ENCODE measurements around the gene HSF2BP.
"Not testable (repeated sequence)": the region's sequence is repeated elsewhere in the genome, so short reads cannot be mapped to it uniquely, and the experiment has no call there.

Gene HSF2BP

DNA sequence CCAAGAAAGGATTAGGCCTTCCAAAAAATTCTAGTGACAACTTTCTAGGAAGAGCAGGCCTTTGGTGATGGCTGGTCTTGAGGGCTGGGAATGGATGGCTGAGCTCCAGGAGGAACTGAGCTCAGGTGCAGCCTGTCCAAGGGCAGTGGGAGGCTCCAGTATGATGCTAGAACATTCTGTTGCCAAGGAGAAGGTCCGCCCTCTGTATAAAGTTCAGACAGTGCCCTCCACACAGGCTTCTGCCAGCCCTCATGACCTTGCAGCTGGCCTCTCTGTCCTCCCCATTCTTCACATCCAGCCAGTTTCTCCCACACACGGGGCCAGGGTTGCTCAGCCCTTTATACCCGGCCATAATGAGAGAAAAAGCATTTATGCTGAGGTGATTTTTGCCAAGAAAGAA is 146.3 kb downstream of the HSF2BP start:
- DNase-seq, result not testable (repeated sequence)

- DNase-seq, result not testable (repeated sequence)
Measured at GRCh38 chr21:43511209-43511608, 148.1 kb downstream of the HSF2BP start.

GRCh38 chr21:43510669-43511068 is 148.6 kb downstream of the HSF2BP start:
- DNase-seq, result not testable (repeated sequence)

DNA sequence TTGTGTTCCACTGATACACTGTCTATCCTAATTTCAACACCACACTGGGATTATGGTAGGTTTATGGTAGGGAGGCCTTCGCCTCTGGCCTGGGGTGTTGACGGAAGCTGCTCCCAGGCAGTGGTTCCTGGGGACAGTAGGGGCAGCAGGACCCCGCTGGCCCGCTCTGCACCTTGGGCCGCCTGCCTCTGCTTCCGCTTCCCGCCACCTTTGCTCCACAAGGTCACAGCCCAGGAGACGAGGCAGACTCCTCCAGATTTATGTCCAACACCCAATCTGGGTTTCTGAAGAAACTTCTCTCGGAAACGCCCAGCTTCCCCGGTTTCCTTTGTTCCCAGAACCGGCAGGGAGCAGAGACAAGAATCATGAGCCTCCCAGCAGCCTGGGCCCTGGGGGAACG is 155.4 kb downstream of the HSF2BP start:
- not testable (repeated sequence) for DNase-seq

GRCh38 chr21:43503075-43503750 is 156.1 kb downstream of the HSF2BP start:
- DNase-seq, result not testable (repeated sequence)

DNA sequence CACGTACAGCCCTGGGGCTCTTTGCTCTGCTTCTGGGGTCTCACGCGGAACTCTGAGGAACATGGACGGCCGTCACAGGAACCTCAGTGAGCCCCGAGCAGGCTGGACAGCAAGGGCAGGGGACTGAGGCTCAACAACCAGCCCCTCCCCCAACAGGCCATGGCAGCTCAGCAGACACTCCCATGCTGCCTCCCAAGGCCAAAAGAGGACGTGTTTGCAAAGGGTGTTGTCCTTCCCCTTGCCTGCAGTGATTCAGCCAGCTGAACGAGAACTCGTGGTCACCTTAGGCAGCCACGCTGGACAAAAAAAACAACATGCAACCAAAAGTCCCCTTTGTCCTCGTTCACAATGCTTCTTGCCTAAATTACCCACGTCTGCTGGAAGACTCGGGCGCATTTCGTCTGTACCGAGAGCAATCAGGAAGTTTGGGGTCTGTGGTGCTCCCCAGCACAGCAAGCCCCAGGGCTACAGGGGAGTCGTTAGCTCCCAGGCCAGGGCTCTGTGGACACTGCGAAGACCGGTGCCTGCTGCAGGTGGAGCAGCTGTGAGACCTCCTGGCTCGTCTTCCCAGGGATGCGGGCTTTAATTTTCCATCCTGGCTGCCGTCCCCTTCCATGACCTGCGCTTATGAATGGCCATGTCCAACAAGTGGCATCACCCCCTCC is 156.7 kb downstream of the HSF2BP start:
- not testable (repeated sequence) for DNase-seq

GRCh38 chr21:43498924-43499323 is 160.4 kb downstream of the HSF2BP start:
- not testable (repeated sequence) for DNase-seq

- DNase-seq, result not testable (repeated sequence)
Measured at GRCh38 chr21:43498065-43498464, 161.2 kb downstream of the HSF2BP start.

DNA sequence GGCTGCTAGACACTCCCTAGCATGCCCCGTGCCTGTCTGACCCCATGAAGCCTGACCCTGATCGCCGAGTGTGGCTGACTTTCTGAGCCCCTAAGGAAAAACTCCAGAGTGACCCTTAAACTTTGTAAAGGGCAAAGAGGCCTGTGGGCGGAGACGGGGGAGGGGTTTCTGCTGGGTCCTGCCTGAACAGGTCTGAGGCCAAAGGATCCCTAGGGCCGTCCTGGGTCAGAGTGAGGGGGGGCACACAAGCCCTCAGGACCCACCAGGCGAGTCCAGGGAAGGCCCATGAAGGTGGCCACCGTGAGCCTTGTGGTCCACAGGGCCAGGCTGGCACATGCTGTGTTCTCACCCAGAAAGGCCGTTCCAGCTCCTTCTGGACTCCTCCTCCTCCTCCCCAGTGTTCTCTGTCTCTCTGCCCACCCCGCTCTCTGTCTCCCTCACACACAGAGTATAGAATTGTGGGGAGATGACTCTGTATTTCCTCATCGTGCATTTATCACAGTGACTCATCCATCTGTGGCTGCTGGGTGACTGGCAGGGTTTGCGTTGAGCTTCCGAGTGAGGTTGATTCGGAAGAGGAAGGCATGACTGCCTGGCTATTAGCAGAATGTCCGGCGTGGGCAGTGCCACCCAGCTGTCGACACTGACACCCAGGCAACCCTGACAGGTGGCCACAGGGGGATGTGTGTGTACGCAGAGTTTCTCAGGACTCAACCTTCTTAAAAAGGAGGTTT is 164.8 kb downstream of the HSF2BP start:
- DNase-seq, result not testable (repeated sequence)

GRCh38 chr21:43493471-43493870 is 165.8 kb downstream of the HSF2BP start:
- not testable (repeated sequence) for DNase-seq

- DNase-seq, result not testable (repeated sequence)
Measured at GRCh38 chr21:43488235-43488634, 171.1 kb downstream of the HSF2BP start.

- not testable (repeated sequence) for DNase-seq
Measured at GRCh38 chr21:43486051-43486450, 173.2 kb downstream of the HSF2BP start.

DNA sequence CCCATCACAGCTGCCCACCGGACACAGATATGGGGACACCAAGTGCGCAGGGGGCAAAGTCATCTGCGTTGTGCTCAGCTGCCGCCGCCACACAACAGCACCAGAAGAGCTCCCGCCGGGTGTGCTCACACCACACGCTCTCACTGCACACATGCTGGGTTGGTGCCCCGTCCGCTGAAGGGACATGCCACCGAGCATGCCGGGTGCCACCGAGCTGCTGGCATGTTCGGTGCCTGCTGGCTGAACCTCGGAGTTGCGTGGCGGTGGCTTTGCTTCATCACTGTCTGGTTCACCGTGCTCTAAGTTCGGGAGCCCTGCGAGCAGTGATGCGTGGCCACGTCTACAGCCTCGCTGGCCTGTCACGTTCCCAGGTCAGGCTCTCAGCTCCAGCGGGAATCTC is 174.3 kb downstream of the HSF2BP start:
- not testable (repeated sequence) for DNase-seq

DNA sequence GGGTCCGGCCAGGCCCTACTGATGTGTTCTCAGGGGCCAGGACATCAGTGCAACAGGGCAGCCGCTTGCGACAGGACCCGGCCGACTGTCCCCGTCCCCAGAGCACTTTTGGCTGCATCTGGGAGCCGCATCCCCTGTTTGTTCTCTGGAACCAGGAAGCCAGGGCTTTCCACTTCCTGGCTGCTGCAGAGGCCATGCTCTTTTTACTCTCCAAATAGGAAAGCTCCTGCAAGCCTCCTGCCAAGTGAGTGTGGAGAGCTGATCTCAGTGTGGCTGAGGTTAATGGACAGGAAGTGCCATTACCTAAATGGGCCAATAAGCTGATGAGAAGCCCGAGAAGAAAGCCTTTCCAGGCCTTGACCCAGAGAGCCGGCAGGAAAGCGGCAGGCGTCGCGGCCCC is 180.1 kb downstream of the HSF2BP start:
- DNase-seq, result not testable (repeated sequence)
